Panc1 (cell line): Measurements from ENCODE around the gene PRF1.

ENCODE experiments used
- TF ChIP-seq, protein P1 (sequence below): fragments of 450-650 bp; IDR thresholded peaks from 2 replicates; pipeline ENCODE4 v1.5.1; 2017; ENCODE audit warnings: mild to moderate bottlenecking
- TF ChIP-seq, protein P2 (sequence below), 2 experiments: IDR thresholded peaks; 2 replicates each; pipeline ENCODE4 v1.6.1; 2011 to 2012; ENCODE audit warnings: low read depth in 2 of 2, control low read depth in 1 of 2, low read length in 1 of 2, mild to moderate bottlenecking in 1 of 2, moderate library complexity in 1 of 2; ENCODE audit not compliant: insufficient read depth in 1 of 2

DNA sequence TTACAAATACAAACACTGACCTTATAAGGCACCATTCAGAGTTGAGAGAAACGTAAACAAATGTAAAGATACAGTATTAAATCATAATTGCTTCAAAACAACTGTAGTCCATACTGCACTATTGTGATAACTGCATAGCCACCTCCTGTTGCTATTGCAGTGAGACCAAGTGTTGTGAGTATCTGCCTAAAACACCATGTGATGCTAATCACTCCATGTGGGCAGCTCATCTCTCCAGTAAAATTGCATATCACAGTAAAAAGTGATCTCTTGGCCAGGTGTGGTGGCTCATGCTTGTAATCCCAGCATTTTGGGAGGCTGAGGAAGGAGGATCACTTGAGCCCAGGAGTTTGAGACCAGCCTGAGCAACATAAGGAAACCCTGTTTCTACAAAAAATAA, 26.8 kb upstream of the PRF1 start:
- TF ChIP-seq, protein P1, sequence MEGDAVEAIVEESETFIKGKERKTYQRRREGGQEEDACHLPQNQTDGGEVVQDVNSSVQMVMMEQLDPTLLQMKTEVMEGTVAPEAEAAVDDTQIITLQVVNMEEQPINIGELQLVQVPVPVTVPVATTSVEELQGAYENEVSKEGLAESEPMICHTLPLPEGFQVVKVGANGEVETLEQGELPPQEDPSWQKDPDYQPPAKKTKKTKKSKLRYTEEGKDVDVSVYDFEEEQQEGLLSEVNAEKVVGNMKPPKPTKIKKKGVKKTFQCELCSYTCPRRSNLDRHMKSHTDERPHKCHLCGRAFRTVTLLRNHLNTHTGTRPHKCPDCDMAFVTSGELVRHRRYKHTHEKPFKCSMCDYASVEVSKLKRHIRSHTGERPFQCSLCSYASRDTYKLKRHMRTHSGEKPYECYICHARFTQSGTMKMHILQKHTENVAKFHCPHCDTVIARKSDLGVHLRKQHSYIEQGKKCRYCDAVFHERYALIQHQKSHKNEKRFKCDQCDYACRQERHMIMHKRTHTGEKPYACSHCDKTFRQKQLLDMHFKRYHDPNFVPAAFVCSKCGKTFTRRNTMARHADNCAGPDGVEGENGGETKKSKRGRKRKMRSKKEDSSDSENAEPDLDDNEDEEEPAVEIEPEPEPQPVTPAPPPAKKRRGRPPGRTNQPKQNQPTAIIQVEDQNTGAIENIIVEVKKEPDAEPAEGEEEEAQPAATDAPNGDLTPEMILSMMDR: no peak
- TF ChIP-seq, protein P2, sequence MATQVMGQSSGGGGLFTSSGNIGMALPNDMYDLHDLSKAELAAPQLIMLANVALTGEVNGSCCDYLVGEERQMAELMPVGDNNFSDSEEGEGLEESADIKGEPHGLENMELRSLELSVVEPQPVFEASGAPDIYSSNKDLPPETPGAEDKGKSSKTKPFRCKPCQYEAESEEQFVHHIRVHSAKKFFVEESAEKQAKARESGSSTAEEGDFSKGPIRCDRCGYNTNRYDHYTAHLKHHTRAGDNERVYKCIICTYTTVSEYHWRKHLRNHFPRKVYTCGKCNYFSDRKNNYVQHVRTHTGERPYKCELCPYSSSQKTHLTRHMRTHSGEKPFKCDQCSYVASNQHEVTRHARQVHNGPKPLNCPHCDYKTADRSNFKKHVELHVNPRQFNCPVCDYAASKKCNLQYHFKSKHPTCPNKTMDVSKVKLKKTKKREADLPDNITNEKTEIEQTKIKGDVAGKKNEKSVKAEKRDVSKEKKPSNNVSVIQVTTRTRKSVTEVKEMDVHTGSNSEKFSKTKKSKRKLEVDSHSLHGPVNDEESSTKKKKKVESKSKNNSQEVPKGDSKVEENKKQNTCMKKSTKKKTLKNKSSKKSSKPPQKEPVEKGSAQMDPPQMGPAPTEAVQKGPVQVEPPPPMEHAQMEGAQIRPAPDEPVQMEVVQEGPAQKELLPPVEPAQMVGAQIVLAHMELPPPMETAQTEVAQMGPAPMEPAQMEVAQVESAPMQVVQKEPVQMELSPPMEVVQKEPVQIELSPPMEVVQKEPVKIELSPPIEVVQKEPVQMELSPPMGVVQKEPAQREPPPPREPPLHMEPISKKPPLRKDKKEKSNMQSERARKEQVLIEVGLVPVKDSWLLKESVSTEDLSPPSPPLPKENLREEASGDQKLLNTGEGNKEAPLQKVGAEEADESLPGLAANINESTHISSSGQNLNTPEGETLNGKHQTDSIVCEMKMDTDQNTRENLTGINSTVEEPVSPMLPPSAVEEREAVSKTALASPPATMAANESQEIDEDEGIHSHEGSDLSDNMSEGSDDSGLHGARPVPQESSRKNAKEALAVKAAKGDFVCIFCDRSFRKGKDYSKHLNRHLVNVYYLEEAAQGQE (IDR thresholded peaks at IDR 0.05; ENCODE audit: insufficient read depth in 1 of 2, low read depth in 2 of 2, low read length in 1 of 2): no peak
